ENCODE data around the gene CTSD.

Gene CTSD

GRCh38 chr11:1783725-1784529 lies 20.2 kb upstream of the CTSD start:
- DNase-seq, result peak in 2 of 10 donors; percentile 68 to 72
- intact Hi-C loops (cut with DNase I), result no loop called here

DNA sequence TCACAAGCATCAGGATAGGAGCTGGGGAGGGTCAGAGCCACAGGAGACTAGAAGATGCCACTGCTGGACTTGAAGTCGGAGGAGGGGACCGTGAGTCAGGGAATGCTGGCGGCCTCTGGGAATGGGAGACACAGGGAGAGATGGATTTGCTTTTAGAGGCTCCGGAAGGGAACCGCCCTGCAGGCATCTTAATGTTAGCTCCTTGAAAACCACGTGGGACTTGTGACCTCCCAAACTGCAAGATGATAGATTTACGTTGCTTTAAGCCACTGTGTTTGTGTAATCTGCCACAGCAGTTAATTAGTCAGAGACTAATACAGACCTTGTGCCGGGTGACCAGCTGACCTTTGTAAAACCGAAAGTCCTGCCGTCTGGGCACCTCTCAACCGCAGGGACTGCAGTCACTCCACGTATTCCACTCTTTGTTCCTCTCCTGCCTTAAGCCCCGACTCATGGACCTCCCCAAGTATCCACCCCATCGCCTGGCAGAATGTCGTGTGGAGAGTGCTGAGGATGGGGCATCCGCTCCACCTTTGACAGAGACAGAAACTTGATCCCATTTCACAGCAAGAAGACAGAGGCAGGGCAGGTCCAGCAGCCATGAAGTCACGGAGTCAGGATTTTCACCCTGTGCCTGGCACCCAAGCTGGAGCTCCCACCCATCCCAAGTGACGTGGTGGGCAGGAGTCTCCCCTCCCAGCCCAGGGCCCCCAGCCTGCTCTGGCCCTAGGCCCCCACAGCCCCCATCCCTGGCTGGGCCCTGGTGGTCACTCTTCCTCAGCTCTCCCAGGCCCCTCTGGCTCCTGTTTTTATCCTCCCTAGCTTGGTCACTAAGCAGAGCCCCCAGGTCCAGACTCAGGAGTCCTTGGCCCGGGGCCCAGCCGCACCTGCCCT lies 19.4 kb upstream of the CTSD start:
- DNase-seq, result peak in 2 of 10 donors; percentile 27 to 81
- intact Hi-C loops (cut with DNase I), result no loop called here

- intact Hi-C loops (cut with DNase I), result no loop called here
- peak in 2 of 10 donors; percentile 62 to 79 for DNase-seq
Observed at GRCh38 chr11:1782031-1782590, 18.4 kb upstream of the CTSD start.

DNA sequence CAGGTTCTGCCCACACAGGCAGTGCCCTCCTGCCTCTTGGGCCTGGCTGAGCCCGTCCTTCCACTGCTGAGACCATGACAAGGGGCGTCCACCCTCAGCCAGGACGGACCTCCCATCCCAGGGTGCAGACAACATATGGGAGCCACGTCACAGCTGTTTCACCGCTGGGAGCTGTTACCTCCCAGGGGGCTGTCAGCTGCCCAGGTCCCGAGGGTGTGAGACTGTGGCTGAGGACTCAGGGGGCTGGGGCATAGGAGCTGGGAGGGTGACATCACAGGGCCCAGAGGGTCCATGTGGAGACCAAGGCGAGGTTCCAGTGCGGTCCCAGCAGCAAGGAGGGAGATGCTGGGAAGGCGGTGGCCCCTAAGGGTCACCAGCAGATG lies 17.9 kb upstream of the CTSD start:
- peak in 2 of 10 donors; percentile 65 to 76 for DNase-seq
- intact Hi-C loops (cut with DNase I), result no loop called here

DNA sequence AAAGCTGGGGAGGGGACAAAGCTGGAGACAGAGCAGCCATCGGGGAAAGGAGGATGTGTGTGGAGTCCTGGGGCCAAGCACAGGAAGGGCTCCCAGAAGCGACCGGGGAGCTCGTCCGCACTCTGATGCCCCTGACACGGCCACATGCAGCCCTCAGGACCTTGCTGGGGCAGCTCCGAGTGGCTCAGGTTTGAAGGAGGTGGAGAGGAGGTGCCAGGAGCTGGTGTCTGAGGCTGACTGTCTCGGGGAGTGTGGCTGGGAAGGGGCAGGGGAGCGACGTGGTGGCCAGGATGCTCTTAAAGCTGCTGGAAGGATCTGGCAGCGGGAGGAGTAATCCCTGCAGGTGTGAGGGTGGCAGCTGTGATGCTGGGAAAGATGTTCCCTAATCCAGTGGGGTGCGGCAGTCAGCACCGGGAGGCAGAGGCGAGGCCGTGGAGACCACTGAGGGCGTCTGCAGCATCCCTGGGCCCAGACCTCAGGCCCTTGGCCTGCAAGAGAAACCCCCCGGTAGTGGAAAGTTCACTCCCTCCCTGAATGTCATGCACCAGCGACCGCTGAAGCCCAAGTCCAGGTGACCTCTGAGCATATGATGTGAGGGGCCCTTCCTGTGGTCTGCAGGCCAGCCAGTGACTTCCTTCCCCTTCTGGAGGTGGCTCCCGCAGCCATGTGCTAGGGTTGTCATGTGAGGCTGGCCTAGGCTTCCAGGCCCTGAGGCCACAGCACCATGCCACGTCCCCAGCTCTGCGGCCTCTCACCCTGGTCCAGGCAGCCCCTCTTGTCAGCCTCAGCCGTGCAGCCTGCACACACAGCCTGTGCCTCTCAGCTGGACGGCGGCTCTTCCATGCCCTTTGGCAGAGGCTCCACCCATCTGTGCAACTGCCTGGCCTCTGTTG lies 17.2 kb upstream of the CTSD start:
- intact Hi-C loops (cut with DNase I), result no loop called here

GRCh38 chr11:1779806-1780699 lies 16.3 kb upstream of the CTSD start:
- intact Hi-C loops (cut with DNase I), result loop anchor here (10.0 kb wide), 1 partner anchor 45 kb away; no protein-coding TSS in a partner anchor
- peak in 3 of 10 donors; percentile 7 to 72 (median 39) for DNase-seq

More for the DNA sequence above, 17.2 kb upstream of the CTSD start:
- peak in 3 of 10 donors; percentile 66 to 83 (median 81) for DNase-seq

DNA sequence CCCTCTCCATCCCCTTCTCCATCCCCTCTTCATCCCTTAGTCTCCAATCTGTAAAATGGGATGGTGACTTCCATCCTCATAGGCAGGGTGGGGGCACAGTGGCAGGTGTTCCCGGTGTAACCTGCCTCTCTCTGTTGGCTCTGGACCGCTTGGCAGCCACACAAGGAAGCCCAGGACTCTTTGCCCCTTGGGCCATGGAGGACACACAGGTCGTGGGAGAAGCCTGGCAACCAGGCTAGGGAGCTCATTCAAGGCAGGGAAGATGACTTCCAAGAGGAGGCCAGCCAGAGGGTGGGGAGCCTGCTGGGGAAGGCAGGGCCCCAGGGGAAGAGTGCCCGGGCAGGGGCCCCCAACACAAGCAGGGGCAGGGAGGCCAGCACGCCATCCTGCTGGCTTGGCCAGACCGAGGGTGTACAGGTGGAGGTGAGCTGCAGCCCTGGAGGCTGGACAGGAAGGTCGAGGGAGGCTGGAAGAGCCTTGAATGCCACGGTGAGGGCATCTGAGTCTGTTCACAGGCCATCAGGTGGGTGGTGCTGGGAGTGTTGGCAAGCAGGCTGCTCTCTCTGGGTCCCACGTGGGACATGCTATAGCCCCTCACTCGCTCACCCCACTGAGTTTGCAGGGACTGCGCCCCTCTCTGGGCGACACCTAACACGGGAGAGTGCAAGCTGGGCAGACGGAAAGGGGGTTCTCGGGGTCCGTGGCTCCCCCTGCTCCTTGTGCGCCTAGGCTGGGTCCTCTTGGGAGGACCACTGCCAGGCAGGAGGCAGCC lies 15.5 kb upstream of the CTSD start:
- intact Hi-C loops (cut with DNase I), result loop anchor here (10.0 kb wide), 1 partner anchor 46 kb away; no protein-coding TSS in a partner anchor

GRCh38 chr11:1778141-1778911 lies 14.6 kb upstream of the CTSD start:
- intact Hi-C loops (cut with DNase I), result loop anchor here (10.0 kb wide), 1 partner anchor 46 kb away; no protein-coding TSS in a partner anchor
- DNase-seq, result peak in 2 of 10 donors; percentile 54 to 78

More for the DNA sequence above, 15.5 kb upstream of the CTSD start:
- peak in 3 of 10 donors; percentile 46 to 83 (median 54) for DNase-seq

DNA sequence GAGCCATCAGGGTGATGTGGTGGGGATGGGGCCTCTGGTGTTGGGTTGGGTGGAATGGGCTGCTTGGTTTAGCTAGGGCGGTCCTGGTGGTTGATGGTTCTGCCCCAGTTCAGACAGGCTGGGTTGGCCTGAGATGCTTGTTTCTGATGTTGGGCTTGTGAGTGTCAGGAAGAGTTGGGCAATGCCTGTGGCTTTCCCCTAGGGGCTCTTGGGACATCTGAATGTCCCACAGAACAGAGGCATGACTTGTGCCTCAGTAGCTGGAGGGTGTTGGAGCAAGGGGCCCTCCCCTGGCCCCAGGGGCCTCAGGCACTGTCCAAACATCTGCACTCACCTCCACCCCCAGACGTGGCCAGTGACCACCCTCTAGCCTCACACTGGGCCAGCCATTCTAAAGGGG lies 14.0 kb upstream of the CTSD start:
- DNase-seq, result peak in 2 of 10 donors; percentile 47 to 72
- intact Hi-C loops (cut with DNase I), result loop anchor here (10.0 kb wide), 1 partner anchor 47 kb away; no protein-coding TSS in a partner anchor

GRCh38 chr11:1776944-1777715 lies 13.4 kb upstream of the CTSD start:
- peak in 4 of 10 donors; percentile 12 to 67 (median 41) for DNase-seq
- intact Hi-C loops (cut with DNase I), result loop anchor here (10.0 kb wide), 1 partner anchor 48 kb away; no protein-coding TSS in a partner anchor

DNA sequence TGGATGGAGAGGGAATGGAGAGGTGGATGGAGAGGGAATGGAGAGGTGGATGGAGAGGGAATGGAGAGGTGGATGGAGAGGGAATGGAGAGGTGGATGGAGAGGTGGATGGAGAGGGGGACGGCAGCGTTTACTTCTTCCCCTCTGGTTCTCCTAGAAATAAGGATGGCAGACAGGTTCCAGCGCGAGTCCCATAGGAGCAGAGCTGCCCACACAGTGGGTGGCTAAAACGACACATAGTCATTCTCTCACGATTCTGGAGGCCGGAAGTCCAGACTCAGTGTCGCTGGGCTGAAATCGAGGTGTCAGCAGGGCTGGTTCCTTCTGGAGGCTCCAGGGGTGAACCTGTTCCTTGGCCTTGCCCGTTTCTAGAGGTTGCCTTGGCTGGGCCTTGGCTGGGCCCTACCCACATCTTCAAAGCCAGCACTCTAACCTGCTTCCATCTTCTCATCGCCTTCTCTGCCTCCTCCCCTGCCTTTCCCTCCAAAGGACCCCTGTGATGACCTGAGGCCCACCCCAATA lies 12.7 kb upstream of the CTSD start:
- DNase-seq, result peak in 4 of 10 donors; percentile 13 to 79 (median 51)
- intact Hi-C loops (cut with DNase I), result loop anchor here (10.0 kb wide), 1 partner anchor 48 kb away; no protein-coding TSS in a partner anchor

GRCh38 chr11:1774886-1775285 lies 11.2 kb upstream of the CTSD start:
- DNase-seq, result peak in 3 of 10 donors; percentile 45 to 68 (median 48)
- intact Hi-C loops (cut with DNase I), result loop anchor here (10.0 kb wide), 1 partner anchor 50 kb away; no protein-coding TSS in a partner anchor

- intact Hi-C loops (cut with DNase I), result loop anchor here (10.0 kb wide), 1 partner anchor 51 kb away; no protein-coding TSS in a partner anchor
- peak in 3 of 10 donors; percentile 33 to 72 (median 37) for DNase-seq
Observed at GRCh38 chr11:1773994-1774550, 10.3 kb upstream of the CTSD start.

DNA sequence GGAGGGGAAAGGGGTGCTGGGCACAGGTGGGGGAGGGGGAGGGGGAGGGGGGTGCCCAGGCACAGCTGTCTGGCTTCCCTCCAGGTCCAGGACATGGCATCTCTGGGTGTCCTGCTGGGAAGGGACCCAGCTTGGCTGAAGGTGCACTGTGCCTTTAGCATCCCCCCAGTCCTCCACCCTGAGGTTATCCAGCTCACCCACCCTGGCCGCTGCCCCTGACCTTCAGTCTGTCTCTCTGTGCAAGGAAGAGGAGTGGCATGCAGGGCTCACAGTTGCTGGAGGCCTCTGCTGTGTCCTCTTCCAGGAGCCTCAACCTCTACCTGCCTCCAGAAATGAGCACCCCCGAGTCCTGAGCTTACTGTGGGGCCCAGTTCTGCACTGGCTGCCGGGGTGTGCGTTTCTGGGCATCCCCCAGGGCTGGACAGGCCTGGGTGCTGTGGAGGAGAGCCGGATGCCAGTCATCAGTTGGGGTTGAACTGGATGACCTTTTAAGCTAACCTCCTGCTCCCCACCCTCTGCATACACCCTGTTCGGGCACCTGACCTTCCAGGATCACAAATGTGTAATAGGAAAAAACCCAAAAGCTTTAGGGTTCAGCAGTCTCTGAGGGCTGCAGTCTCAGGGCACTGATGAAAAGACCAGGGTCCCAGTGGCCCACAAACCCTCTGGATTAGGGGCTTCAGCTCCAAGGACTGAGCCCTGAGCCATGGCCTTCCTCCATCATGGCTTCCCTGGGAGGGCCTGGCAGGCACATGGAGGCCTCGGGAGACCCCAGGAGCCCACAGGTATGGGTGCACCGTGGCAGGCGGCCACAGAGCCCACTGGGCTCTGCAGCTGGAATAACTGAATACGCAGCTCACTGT lies 9.6 kb upstream of the CTSD start:
- peak in 4 of 10 donors; percentile 16 to 71 (median 50) for DNase-seq
- intact Hi-C loops (cut with DNase I), result loop anchor here (10.0 kb wide), 1 partner anchor 51 kb away; no protein-coding TSS in a partner anchor

Data from posterior cingulate gyrus (tissue), 11 donors.